H1 (cell line): ENCODE measurements around the gene TEX101. TPM values are rescaled to one million over a fixed set of nuclear protein-coding genes. Genes with fewer than 3 reads are reported as not detected.

ENCODE experiments used
- CBX5 ChIP-seq: fragments of 300-800, 300-1000 bp; sonication (generic); IDR thresholded peaks from 2 replicates; pipeline ENCODE4 v1.7.1; 2016; ENCODE audit warnings: antibody characterized with exemption, low read length, low read depth
- CTBP2 ChIP-seq: IDR thresholded peaks from 2 replicates; pipeline ENCODE4 v1.7.0; 2011; ENCODE audit warnings: borderline replicate concordance, mild to moderate bottlenecking, moderate library complexity, mixed read lengths, low read length; ENCODE audit not compliant: insufficient read depth, insufficient read length
- KDM4A ChIP-seq: IDR thresholded peaks from one replicate; pipeline ENCODE4 v1.7.1; 2012; ENCODE audit warnings: low read depth, mild to moderate bottlenecking, moderate library complexity, low read length, inconsistent platforms; ENCODE audit not compliant: severe bottlenecking
- SP2 ChIP-seq: IDR thresholded peaks from 2 replicates; pipeline ENCODE4 v1.6.1; 2012; ENCODE audit warnings: mild to moderate bottlenecking, low read length, inconsistent platforms
- TCF12 ChIP-seq: IDR thresholded peaks from 2 replicates; pipeline ENCODE4 v1.6.1; 2011; ENCODE audit warnings: low read depth, mild to moderate bottlenecking, low read length
- polyA plus RNA-seq, 7 experiments: library from polyadenylated mRNA; depleted of rRNA in 3 of 7; stranded (reverse) in 5 of 7; unstranded in 2 of 7; fragments of >200 nt in 5 of 7; fragments of 200-250 nt in 2 of 7; gene quantifications; 1 replicate in 5 of 7; 2 replicates in 1 of 7; 4 replicates in 1 of 7; pipeline versions ENCODE4 v1.2.1 to v1.2.3, GENCODE V29; 2011 to 2013; ENCODE audit warnings: missing spikeins in 2 of 7, mixed read lengths in 2 of 7
- total RNA-seq: library from RNA; stranded (reverse); fragmentation: NEBNext Ultra II Directional; extraction: Animal tissue kit (Norgen Biotek cat#: 25700); gene quantifications from 2 replicates; pipeline ENCODE4 v1.2.1, GENCODE V29; 2021
- TF ChIP-seq, protein P1 (sequence below): fragments of 300-600 bp; sonication (generic); IDR thresholded peaks from 2 replicates; pipeline ENCODE4 v1.7.1; 2012; ENCODE audit warnings: low read length, moderate library complexity, mild to moderate bottlenecking, inconsistent platforms; ENCODE audit not compliant: insufficient replicate concordance

Gene TEX101
- total and polyA plus RNA-seq, 2 of the 8 experiments (the other 6 are each of a cell fraction or from before 2014, with no cell fraction given), result 0.12 TPM; not detected in 1

DNA sequence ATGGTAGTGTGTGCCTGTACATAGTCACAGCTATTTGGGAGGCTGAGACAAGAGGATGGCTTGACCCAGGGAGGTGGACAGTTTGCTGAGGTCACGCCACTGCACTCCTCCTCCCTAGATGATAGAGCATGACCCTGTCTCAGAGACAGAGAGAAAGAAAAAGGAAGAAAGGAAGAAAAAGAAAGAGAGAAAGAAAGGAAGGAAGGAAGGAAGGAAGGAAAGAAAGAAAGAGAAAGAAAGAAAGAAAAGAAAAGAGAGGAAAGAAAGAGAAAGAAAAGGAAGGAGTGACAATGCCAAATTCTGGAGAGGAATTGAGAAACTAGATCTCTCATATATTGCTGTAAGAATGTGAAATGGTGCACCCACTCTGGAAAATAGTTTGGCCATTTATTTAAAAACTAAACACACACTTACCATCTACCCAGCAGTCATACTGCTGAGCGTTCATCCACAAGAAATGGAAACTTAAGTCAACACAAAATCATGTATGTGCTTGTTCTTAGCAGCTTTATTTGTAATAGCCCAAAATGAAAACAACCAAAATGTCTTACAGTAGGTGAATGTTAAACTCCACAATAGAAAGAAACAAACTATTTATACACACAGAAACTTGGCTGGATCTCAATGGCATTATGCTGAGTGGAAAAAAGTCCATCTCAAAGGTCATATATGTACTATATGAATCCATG lies 7.5 kb downstream of the TEX101 start (continued):
- TF ChIP-seq SP2 (no peak), KDM4A (no peak), CBX5 (no peak), CTBP2 (no peak), TCF12 (no peak)
- TF ChIP-seq, protein P1, sequence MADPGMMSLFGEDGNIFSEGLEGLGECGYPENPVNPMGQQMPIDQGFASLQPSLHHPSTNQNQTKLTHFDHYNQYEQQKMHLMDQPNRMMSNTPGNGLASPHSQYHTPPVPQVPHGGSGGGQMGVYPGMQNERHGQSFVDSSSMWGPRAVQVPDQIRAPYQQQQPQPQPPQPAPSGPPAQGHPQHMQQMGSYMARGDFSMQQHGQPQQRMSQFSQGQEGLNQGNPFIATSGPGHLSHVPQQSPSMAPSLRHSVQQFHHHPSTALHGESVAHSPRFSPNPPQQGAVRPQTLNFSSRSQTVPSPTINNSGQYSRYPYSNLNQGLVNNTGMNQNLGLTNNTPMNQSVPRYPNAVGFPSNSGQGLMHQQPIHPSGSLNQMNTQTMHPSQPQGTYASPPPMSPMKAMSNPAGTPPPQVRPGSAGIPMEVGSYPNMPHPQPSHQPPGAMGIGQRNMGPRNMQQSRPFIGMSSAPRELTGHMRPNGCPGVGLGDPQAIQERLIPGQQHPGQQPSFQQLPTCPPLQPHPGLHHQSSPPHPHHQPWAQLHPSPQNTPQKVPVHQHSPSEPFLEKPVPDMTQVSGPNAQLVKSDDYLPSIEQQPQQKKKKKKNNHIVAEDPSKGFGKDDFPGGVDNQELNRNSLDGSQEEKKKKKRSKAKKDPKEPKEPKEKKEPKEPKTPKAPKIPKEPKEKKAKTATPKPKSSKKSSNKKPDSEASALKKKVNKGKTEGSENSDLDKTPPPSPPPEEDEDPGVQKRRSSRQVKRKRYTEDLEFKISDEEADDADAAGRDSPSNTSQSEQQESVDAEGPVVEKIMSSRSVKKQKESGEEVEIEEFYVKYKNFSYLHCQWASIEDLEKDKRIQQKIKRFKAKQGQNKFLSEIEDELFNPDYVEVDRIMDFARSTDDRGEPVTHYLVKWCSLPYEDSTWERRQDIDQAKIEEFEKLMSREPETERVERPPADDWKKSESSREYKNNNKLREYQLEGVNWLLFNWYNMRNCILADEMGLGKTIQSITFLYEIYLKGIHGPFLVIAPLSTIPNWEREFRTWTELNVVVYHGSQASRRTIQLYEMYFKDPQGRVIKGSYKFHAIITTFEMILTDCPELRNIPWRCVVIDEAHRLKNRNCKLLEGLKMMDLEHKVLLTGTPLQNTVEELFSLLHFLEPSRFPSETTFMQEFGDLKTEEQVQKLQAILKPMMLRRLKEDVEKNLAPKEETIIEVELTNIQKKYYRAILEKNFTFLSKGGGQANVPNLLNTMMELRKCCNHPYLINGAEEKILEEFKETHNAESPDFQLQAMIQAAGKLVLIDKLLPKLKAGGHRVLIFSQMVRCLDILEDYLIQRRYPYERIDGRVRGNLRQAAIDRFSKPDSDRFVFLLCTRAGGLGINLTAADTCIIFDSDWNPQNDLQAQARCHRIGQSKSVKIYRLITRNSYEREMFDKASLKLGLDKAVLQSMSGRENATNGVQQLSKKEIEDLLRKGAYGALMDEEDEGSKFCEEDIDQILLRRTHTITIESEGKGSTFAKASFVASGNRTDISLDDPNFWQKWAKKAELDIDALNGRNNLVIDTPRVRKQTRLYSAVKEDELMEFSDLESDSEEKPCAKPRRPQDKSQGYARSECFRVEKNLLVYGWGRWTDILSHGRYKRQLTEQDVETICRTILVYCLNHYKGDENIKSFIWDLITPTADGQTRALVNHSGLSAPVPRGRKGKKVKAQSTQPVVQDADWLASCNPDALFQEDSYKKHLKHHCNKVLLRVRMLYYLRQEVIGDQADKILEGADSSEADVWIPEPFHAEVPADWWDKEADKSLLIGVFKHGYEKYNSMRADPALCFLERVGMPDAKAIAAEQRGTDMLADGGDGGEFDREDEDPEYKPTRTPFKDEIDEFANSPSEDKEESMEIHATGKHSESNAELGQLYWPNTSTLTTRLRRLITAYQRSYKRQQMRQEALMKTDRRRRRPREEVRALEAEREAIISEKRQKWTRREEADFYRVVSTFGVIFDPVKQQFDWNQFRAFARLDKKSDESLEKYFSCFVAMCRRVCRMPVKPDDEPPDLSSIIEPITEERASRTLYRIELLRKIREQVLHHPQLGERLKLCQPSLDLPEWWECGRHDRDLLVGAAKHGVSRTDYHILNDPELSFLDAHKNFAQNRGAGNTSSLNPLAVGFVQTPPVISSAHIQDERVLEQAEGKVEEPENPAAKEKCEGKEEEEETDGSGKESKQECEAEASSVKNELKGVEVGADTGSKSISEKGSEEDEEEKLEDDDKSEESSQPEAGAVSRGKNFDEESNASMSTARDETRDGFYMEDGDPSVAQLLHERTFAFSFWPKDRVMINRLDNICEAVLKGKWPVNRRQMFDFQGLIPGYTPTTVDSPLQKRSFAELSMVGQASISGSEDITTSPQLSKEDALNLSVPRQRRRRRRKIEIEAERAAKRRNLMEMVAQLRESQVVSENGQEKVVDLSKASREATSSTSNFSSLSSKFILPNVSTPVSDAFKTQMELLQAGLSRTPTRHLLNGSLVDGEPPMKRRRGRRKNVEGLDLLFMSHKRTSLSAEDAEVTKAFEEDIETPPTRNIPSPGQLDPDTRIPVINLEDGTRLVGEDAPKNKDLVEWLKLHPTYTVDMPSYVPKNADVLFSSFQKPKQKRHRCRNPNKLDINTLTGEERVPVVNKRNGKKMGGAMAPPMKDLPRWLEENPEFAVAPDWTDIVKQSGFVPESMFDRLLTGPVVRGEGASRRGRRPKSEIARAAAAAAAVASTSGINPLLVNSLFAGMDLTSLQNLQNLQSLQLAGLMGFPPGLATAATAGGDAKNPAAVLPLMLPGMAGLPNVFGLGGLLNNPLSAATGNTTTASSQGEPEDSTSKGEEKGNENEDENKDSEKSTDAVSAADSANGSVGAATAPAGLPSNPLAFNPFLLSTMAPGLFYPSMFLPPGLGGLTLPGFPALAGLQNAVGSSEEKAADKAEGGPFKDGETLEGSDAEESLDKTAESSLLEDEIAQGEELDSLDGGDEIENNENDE, result no peak
